GM23338 (cell line): ENCODE data around the gene QRICH1. TPM values are rescaled to one million over a fixed set of nuclear protein-coding genes. Genes with fewer than 3 reads are reported as not detected.

Source experiments
- ATAC-seq: fragments of 200-7000 bp; cut with Tn5 transposase; 3 replicates; pipeline ENCODE4 v1.9.1; 2020
- DNase-seq: peaks from one replicate; pipeline ENCODE4 v3.0.0-alpha.2; 2015; ENCODE audit warnings: low spot score
- H2AFZ ChIP-seq: fragments of 200-600 bp; sonication (generic); 2 replicates; pipeline ENCODE4 v1.8.0; 2016; ENCODE audit warnings: antibody characterized with exemption, mild to moderate bottlenecking, moderate library complexity
- H3F3A ChIP-seq: fragments of 200-600 bp; sonication (generic); replicated peaks from 2 replicates; pipeline ENCODE4 v1.8.0; 2017; ENCODE audit warnings: antibody characterized with exemption, mixed run types, low read depth
- H3K27ac ChIP-seq: fragments of 200-600 bp; sonication (generic); 2 replicates; pipeline ENCODE4 v1.6.1; 2016; ENCODE audit warnings: low read depth
- H3K27me3 ChIP-seq: fragments of 200-600 bp; sonication (generic); 2 replicates; pipeline ENCODE4 v1.8.0; 2016; ENCODE audit warnings: mild to moderate bottlenecking, mixed run types, moderate library complexity; ENCODE audit not compliant: insufficient read depth
- H3K36me3 ChIP-seq: fragments of 200-600 bp; sonication (generic); 2 replicates; pipeline ENCODE4 v1.8.0; 2016; ENCODE audit warnings: mild to moderate bottlenecking; ENCODE audit not compliant: insufficient read depth
- H3K4me1 ChIP-seq: fragments of 200-600 bp; sonication (generic); 2 replicates; pipeline ENCODE4 v1.8.0; 2016; ENCODE audit warnings: mild to moderate bottlenecking, moderate library complexity; ENCODE audit not compliant: insufficient read depth
- H3K4me2 ChIP-seq: fragments of 200-600 bp; sonication (generic); 2 replicates; pipeline ENCODE4 v1.7.1; 2017; ENCODE audit warnings: mixed run types
- H3K4me3 ChIP-seq: fragments of 200-600 bp; sonication (generic); 2 replicates; pipeline ENCODE4 v1.6.1; 2016; ENCODE audit warnings: mixed run types
- H3K79me2 ChIP-seq: fragments of 200-600 bp; sonication (generic); replicated peaks from 2 replicates; pipeline ENCODE4 v1.8.0; 2017; ENCODE audit warnings: mild to moderate bottlenecking; ENCODE audit not compliant: insufficient read depth
- H3K9me2 ChIP-seq: fragments of 200-600 bp; sonication (generic); 2 replicates; pipeline ENCODE4 v1.8.0; 2017; ENCODE audit not compliant: insufficient read depth
- H4K20me1 ChIP-seq: fragments of 200-600 bp; sonication (generic); replicated peaks from 2 replicates; pipeline ENCODE4 v1.8.0; 2017; ENCODE audit warnings: mild to moderate bottlenecking; ENCODE audit not compliant: insufficient read depth
- H3K27ac Mint-ChIP-seq: 2 replicates; pipeline ENCODE4 v1.8.0; 2020; ENCODE audit warnings: inconsistent platforms, mild to moderate bottlenecking, moderate library complexity, mixed read lengths
- H3K27me3 Mint-ChIP-seq: 3 replicates; pipeline ENCODE4 v1.8.0; 2022; ENCODE audit warnings: low read depth, mild to moderate bottlenecking, moderate library complexity, mixed read lengths, inconsistent platforms; ENCODE audit not compliant: insufficient read depth, poor library complexity
- H3K36me3 Mint-ChIP-seq: 3 replicates; pipeline ENCODE4 v1.8.0; 2021; ENCODE audit warnings: low read depth, mild to moderate bottlenecking, inconsistent platforms, moderate library complexity, mixed read lengths
- H3K4me1 Mint-ChIP-seq: 3 replicates; pipeline ENCODE4 v1.8.0; 2020; ENCODE audit warnings: mild to moderate bottlenecking, inconsistent platforms, mixed read lengths
- H3K4me3 Mint-ChIP-seq: 3 replicates; pipeline ENCODE4 v1.8.0; 2021; ENCODE audit warnings: moderate library complexity, mild to moderate bottlenecking, inconsistent platforms, mixed read lengths
- H3K9me3 Mint-ChIP-seq: 3 replicates; pipeline ENCODE4 v1.8.0; 2020; ENCODE audit warnings: moderate library complexity, mild to moderate bottlenecking, inconsistent platforms, mixed read lengths
- EZH2phosphoT487 ChIP-seq: fragments of 200-600 bp; sonication (generic); IDR thresholded peaks from one replicate; pipeline ENCODE4 v1.8.1; 2018; ENCODE audit warnings: antibody characterized with exemption; ENCODE audit not compliant: unreplicated experiment
- NANOG ChIP-seq: IDR thresholded peaks from 2 replicates; pipeline ENCODE4 v1.6.1; 2016; ENCODE audit warnings: antibody characterized with exemption, borderline replicate concordance
- POLR2AphosphoS5 ChIP-seq: IDR thresholded peaks from 2 replicates; pipeline ENCODE4 v1.6.1; 2016; ENCODE audit warnings: antibody characterized with exemption, low read depth
- STAT1 ChIP-seq: IDR thresholded peaks from one replicate; pipeline ENCODE4 v1.6.1; 2016; ENCODE audit warnings: antibody characterized with exemption; ENCODE audit not compliant: unreplicated experiment
- ZNF331 ChIP-seq: fragments of 250-450 bp; sonication (Bioruptor Pico); IDR thresholded peaks from 2 replicates; pipeline ENCODE4 v1.5.0; 2020; ENCODE audit warnings: low read depth, mild to moderate bottlenecking, moderate library complexity
- polyA plus RNA-seq: library from polyadenylated mRNA; unstranded; fragments of >200 nt; fragmentation: Nextera tagmentation; extraction: Ambion mirVana; gene quantifications from 2 replicates; pipeline ENCODE4 v1.2.1, GENCODE V29; 2016
- total RNA-seq: library from RNA; depleted of rRNA; stranded (reverse); fragments of >200 nt; shearing (Covaris generic); gene quantifications from 2 replicates; pipeline ENCODE4 v1.2.3, GENCODE V29; 2014
- TF ChIP-seq, protein P1 (sequence below), 2 experiments: fragments of 200-600 bp in 1 of 2; sonication (generic) in 1 of 2; conservative IDR thresholded peaks; 2 replicates each; pipeline versions ENCODE4 v1.5.1 to v1.6.1; 2016 to 2017; ENCODE audit warnings: antibody characterized with exemption in 2 of 2, low read depth in 2 of 2, mild to moderate bottlenecking in 2 of 2, moderate library complexity in 1 of 2
- TF ChIP-seq, protein P2 (sequence below): fragments of 250-450 bp; sonication (Bioruptor Pico); IDR thresholded peaks from 2 replicates; pipeline ENCODE4 v1.5.0; 2020; ENCODE audit warnings: mild to moderate bottlenecking, moderate library complexity
- TF ChIP-seq, protein P3 (sequence below): IDR thresholded peaks from one replicate; pipeline ENCODE4 v1.6.1; 2018; ENCODE audit warnings: antibody characterized with exemption; ENCODE audit not compliant: unreplicated experiment

Gene QRICH1
- total and polyA plus RNA-seq, 2 experiments from 2014 or later = 66.9 to 149 TPM

DNA sequence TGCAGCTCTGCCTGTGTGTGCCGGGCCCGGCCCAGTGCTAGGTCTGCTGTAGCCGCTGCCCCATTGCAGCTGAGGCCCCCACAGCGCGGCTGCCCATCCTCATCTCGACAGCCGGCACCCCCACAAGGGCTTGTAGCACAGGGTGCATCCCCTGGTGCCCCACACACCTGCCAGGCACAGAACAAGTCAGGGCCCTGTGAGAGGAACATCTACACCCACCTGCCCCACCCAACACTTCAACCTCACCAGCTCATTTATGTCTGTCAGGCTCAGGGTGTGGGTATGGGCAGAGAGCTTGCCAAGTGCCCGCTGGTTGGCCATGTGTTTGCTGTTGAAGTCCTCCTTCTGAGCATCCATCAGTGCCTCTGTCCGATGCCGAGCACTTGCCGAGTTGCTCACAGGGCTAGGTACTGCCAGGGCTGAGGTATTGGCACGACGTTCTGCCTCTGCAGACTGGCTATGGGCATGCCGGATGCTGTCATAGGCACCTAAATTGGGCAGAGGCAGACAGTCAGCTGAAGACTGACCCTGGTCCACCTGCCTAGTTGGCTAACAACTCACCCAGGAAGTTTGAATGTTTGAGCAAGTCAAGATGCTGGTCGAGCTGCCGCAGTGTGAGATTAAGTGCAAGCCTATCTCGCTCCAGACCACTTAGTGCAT, 29.1 kb upstream of the QRICH1 start:
- no peaks in the 10 kb centered on the region for H3K9me2 ChIP-seq
- no peak overlapping the region for H3K4me3 Mint-ChIP-seq
- ATAC-seq (no peak), DNase-seq (no peak)
- H3K4me2 ChIP-seq = no peak overlapping the region
- peaks cover 15% of the 10 kb centered on the region for H3K36me3 Mint-ChIP-seq
- H2AFZ ChIP-seq = no peak overlapping the region
- H3K79me2 ChIP-seq = peaks cover 10% of the 10 kb centered on the region
- H4K20me1 ChIP-seq = no peaks in the 10 kb centered on the region
- H3K27ac ChIP-seq = no peak overlapping the region
- peaks cover 4% of the 10 kb centered on the region; the same call in 2 of the 3 replicates for H3K4me1 Mint-ChIP-seq
- H3K27me3 ChIP-seq = no peaks in the 10 kb centered on the region
- peaks cover 4% of the 10 kb centered on the region; the same call in 1 of the 2 replicates for H3K4me1 ChIP-seq
- H3K36me3 ChIP-seq = no peaks in the 10 kb centered on the region; the same call in 1 of the 2 replicates
- H3K27ac Mint-ChIP-seq = no peak overlapping the region
- H3F3A ChIP-seq = peaks cover 21% of the 10 kb centered on the region
- peaks cover 5% of the 10 kb centered on the region for H3K27me3 Mint-ChIP-seq
- TF ChIP-seq, protein P1, sequence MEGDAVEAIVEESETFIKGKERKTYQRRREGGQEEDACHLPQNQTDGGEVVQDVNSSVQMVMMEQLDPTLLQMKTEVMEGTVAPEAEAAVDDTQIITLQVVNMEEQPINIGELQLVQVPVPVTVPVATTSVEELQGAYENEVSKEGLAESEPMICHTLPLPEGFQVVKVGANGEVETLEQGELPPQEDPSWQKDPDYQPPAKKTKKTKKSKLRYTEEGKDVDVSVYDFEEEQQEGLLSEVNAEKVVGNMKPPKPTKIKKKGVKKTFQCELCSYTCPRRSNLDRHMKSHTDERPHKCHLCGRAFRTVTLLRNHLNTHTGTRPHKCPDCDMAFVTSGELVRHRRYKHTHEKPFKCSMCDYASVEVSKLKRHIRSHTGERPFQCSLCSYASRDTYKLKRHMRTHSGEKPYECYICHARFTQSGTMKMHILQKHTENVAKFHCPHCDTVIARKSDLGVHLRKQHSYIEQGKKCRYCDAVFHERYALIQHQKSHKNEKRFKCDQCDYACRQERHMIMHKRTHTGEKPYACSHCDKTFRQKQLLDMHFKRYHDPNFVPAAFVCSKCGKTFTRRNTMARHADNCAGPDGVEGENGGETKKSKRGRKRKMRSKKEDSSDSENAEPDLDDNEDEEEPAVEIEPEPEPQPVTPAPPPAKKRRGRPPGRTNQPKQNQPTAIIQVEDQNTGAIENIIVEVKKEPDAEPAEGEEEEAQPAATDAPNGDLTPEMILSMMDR (conservative IDR thresholded peaks at IDR 0.05; ENCODE audit: low read depth in 2 of 2) = no peak
- TF ChIP-seq ZNF331 (CRISPR knock-in tag) (no peak), NANOG (no peak), STAT1 (no peak), POLR2AphosphoS5 (no peak), EZH2phosphoT487 (no peak)
- TF ChIP-seq, protein P2, sequence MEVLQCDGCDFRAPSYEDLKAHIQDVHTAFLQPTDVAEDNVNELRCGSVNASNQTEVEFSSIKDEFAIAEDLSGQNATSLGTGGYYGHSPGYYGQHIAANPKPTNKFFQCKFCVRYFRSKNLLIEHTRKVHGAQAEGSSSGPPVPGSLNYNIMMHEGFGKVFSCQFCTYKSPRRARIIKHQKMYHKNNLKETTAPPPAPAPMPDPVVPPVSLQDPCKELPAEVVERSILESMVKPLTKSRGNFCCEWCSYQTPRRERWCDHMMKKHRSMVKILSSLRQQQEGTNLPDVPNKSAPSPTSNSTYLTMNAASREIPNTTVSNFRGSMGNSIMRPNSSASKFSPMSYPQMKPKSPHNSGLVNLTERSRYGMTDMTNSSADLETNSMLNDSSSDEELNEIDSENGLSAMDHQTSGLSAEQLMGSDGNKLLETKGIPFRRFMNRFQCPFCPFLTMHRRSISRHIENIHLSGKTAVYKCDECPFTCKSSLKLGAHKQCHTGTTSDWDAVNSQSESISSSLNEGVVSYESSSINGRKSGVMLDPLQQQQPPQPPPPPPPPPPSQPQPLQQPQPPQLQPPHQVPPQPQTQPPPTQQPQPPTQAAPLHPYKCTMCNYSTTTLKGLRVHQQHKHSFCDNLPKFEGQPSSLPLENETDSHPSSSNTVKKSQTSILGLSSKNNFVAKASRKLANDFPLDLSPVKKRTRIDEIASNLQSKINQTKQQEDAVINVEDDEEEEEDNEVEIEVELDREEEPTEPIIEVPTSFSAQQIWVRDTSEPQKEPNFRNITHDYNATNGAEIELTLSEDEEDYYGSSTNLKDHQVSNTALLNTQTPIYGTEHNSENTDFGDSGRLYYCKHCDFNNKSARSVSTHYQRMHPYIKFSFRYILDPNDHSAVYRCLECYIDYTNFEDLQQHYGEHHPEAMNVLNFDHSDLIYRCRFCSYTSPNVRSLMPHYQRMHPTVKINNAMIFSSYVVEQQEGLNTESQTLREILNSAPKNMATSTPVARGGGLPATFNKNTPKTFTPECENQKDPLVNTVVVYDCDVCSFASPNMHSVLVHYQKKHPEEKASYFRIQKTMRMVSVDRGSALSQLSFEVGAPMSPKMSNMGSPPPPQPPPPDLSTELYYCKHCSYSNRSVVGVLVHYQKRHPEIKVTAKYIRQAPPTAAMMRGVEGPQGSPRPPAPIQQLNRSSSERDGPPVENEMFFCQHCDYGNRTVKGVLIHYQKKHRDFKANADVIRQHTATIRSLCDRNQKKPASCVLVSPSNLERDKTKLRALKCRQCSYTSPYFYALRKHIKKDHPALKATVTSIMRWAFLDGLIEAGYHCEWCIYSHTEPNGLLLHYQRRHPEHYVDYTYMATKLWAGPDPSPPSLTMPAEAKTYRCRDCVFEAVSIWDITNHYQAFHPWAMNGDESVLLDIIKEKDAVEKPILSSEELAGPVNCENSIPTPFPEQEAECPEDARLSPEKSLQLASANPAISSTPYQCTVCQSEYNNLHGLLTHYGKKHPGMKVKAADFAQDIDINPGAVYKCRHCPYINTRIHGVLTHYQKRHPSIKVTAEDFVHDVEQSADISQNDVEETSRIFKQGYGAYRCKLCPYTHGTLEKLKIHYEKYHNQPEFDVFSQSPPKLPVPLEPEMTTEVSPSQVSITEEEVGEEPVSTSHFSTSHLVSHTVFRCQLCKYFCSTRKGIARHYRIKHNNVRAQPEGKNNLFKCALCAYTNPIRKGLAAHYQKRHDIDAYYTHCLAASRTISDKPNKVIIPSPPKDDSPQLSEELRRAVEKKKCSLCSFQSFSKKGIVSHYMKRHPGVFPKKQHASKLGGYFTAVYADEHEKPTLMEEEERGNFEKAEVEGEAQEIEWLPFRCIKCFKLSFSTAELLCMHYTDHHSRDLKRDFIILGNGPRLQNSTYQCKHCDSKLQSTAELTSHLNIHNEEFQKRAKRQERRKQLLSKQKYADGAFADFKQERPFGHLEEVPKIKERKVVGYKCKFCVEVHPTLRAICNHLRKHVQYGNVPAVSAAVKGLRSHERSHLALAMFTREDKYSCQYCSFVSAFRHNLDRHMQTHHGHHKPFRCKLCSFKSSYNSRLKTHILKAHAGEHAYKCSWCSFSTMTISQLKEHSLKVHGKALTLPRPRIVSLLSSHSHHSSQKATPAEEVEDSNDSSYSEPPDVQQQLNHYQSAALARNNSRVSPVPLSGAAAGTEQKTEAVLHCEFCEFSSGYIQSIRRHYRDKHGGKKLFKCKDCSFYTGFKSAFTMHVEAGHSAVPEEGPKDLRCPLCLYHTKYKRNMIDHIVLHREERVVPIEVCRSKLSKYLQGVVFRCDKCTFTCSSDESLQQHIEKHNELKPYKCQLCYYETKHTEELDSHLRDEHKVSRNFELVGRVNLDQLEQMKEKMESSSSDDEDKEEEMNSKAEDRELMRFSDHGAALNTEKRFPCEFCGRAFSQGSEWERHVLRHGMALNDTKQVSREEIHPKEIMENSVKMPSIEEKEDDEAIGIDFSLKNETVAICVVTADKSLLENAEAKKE (CRISPR knock-in tag) = no peak
- TF ChIP-seq, protein P3, sequence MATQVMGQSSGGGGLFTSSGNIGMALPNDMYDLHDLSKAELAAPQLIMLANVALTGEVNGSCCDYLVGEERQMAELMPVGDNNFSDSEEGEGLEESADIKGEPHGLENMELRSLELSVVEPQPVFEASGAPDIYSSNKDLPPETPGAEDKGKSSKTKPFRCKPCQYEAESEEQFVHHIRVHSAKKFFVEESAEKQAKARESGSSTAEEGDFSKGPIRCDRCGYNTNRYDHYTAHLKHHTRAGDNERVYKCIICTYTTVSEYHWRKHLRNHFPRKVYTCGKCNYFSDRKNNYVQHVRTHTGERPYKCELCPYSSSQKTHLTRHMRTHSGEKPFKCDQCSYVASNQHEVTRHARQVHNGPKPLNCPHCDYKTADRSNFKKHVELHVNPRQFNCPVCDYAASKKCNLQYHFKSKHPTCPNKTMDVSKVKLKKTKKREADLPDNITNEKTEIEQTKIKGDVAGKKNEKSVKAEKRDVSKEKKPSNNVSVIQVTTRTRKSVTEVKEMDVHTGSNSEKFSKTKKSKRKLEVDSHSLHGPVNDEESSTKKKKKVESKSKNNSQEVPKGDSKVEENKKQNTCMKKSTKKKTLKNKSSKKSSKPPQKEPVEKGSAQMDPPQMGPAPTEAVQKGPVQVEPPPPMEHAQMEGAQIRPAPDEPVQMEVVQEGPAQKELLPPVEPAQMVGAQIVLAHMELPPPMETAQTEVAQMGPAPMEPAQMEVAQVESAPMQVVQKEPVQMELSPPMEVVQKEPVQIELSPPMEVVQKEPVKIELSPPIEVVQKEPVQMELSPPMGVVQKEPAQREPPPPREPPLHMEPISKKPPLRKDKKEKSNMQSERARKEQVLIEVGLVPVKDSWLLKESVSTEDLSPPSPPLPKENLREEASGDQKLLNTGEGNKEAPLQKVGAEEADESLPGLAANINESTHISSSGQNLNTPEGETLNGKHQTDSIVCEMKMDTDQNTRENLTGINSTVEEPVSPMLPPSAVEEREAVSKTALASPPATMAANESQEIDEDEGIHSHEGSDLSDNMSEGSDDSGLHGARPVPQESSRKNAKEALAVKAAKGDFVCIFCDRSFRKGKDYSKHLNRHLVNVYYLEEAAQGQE = no peak
- no peaks in the 10 kb centered on the region; the same call in 2 of the 3 replicates for H3K9me3 Mint-ChIP-seq
- no peak overlapping the region for H3K4me3 ChIP-seq
